KMS-11 (cell line): ENCODE results near the gene DNAJC19.

Source experiments
- H2AFZ ChIP-seq: fragments of 200-600 bp; sonication (generic); 2 replicates; pipeline ENCODE4 v1.6.1; 2016; ENCODE audit warnings: antibody characterized with exemption, mixed run types, low read depth
- H3K27ac ChIP-seq: fragments of 200-600 bp; sonication (generic); 2 replicates; pipeline ENCODE4 v1.6.1; 2016; ENCODE audit warnings: mild to moderate bottlenecking, mixed run types
- H3K27me3 ChIP-seq: fragments of 200-600 bp; sonication (generic); 2 replicates; pipeline ENCODE4 v1.6.1; 2017; ENCODE audit warnings: mild to moderate bottlenecking, low read depth, mixed run types, moderate library complexity; ENCODE audit not compliant: insufficient read depth
- H3K36me3 ChIP-seq: fragments of 200-600 bp; sonication (generic); 2 replicates; pipeline ENCODE4 v1.6.1; 2017; ENCODE audit warnings: mild to moderate bottlenecking, mixed run types; ENCODE audit not compliant: insufficient read depth
- H3K4me1 ChIP-seq: fragments of 200-600 bp; sonication (generic); 2 replicates; pipeline ENCODE4 v1.6.1; 2016; ENCODE audit warnings: mild to moderate bottlenecking, low read depth, mixed run types; ENCODE audit not compliant: poor library complexity, severe bottlenecking
- H3K4me2 ChIP-seq: fragments of 200-600 bp; sonication (generic); 2 replicates; pipeline ENCODE4 v1.7.0; 2016; ENCODE audit warnings: mild to moderate bottlenecking, mixed run types
- H3K4me3 ChIP-seq: fragments of 200-600 bp; sonication (generic); IDR thresholded peaks from 2 replicates; pipeline ENCODE4 v1.6.1; 2017; ENCODE audit warnings: low read depth, low read length, mixed read lengths; ENCODE audit not compliant: insufficient read depth
- H3K79me2 ChIP-seq: fragments of 200-600 bp; sonication (generic); 2 replicates; pipeline ENCODE4 v1.6.1; 2016; ENCODE audit warnings: low read depth, mixed run types; ENCODE audit not compliant: insufficient read depth
- H3K9ac ChIP-seq: fragments of 200-600 bp; sonication (generic); 2 replicates; pipeline ENCODE4 v1.6.1; 2016; ENCODE audit warnings: mild to moderate bottlenecking, mixed run types
- H4K20me1 ChIP-seq: fragments of 200-600 bp; sonication (generic); 2 replicates; pipeline ENCODE4 v1.6.1; 2016; ENCODE audit warnings: mild to moderate bottlenecking, mixed run types; ENCODE audit not compliant: insufficient read depth
- TF ChIP-seq, protein P1 (sequence below): fragments of 200-600 bp; sonication (generic); conservative IDR thresholded peaks from 2 replicates; pipeline ENCODE4 v1.6.1; 2017; ENCODE audit warnings: low read depth, mild to moderate bottlenecking, antibody characterized with exemption, low read length, moderate library complexity, mixed read lengths

DNAJC19 gene

GRCh38 chr3:180974286-180974685, 15.2 kb downstream of the DNAJC19 start:
- TF ChIP-seq, protein P1, sequence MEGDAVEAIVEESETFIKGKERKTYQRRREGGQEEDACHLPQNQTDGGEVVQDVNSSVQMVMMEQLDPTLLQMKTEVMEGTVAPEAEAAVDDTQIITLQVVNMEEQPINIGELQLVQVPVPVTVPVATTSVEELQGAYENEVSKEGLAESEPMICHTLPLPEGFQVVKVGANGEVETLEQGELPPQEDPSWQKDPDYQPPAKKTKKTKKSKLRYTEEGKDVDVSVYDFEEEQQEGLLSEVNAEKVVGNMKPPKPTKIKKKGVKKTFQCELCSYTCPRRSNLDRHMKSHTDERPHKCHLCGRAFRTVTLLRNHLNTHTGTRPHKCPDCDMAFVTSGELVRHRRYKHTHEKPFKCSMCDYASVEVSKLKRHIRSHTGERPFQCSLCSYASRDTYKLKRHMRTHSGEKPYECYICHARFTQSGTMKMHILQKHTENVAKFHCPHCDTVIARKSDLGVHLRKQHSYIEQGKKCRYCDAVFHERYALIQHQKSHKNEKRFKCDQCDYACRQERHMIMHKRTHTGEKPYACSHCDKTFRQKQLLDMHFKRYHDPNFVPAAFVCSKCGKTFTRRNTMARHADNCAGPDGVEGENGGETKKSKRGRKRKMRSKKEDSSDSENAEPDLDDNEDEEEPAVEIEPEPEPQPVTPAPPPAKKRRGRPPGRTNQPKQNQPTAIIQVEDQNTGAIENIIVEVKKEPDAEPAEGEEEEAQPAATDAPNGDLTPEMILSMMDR = no peak
- peaks cover 7% of the 10 kb centered on the region; the same call in 1 of the 2 replicates for H3K36me3 ChIP-seq
- no peak overlapping the region for H2AFZ ChIP-seq
- no peaks in the 10 kb centered on the region for H3K79me2 ChIP-seq
- no peaks in the 10 kb centered on the region for H4K20me1 ChIP-seq
- no peak overlapping the region for H3K27ac ChIP-seq
- H3K4me3 ChIP-seq = no peak overlapping the region
- H3K4me1 ChIP-seq = peaks cover 27% of the 10 kb centered on the region
- H3K27me3 ChIP-seq = no peaks in the 10 kb centered on the region
- H3K4me2 ChIP-seq = no peak overlapping the region
- H3K9ac ChIP-seq = no peak overlapping the region

GRCh38 chr3:180973543-180973942, 16.0 kb downstream of the DNAJC19 start:
- Histone ChIP-seq H3K4me1 (peaks cover 27% of the 10 kb centered on the region), H3K79me2 (no peaks in the 10 kb centered on the region), H3K27ac (no peak overlapping the region), H3K27me3 (no peaks in the 10 kb centered on the region), H4K20me1 (no peaks in the 10 kb centered on the region), H3K36me3 (peaks cover 7% of the 10 kb centered on the region; the same call in 1 of the 2 replicates), H3K9ac (no peak overlapping the region), H3K4me3 (no peak overlapping the region), H2AFZ (no peak overlapping the region), H3K4me2 (no peak overlapping the region)
- TF ChIP-seq, protein P1 = no peak

GRCh38 chr3:180970931-180971330, 18.6 kb downstream of the DNAJC19 start:
- TF ChIP-seq, protein P1 = no peak
- H3K27ac ChIP-seq = no peak overlapping the region
- no peaks in the 10 kb centered on the region for H3K27me3 ChIP-seq
- no peak overlapping the region for H3K4me2 ChIP-seq
- H3K4me3 ChIP-seq = no peak overlapping the region
- H3K36me3 ChIP-seq = peaks cover 7% of the 10 kb centered on the region
- no peaks in the 10 kb centered on the region for H4K20me1 ChIP-seq
- no peak overlapping the region for H3K9ac ChIP-seq
- no peaks in the 10 kb centered on the region for H3K79me2 ChIP-seq
- H2AFZ ChIP-seq = no peak overlapping the region
- peaks cover 27% of the 10 kb centered on the region for H3K4me1 ChIP-seq

GRCh38 chr3:180962530-180962929, 27.0 kb downstream of the DNAJC19 start:
- Histone ChIP-seq H3K79me2 (no peaks in the 10 kb centered on the region), H3K4me1 (peaks cover 12% of the 10 kb centered on the region), H3K36me3 (peaks cover 8% of the 10 kb centered on the region), H3K27ac (no peak overlapping the region), H3K9ac (no peak overlapping the region), H3K4me2 (no peak overlapping the region), H3K27me3 (no peaks in the 10 kb centered on the region), H4K20me1 (no peaks in the 10 kb centered on the region), H3K4me3 (no peak overlapping the region), H2AFZ (no peak overlapping the region)
- TF ChIP-seq, protein P1 = no peak
